Endothelial cell of umbilical vein (primary cell): ENCODE results near the gene NDUFV1.
"Not testable (repeated sequence)": the region's sequence is repeated elsewhere in the genome, so short reads cannot be mapped to it uniquely, and the experiment has no call there.

Experiments
- CTCF ChIP-seq, 2 donors: IDR thresholded peaks; 1 replicate in 1 of 2; 2 replicates in 1 of 2; pipeline ENCODE4 v1.5.1; 2011; ENCODE audit warnings: low read length in 2 of 2, mild to moderate bottlenecking in 2 of 2, moderate library complexity in 2 of 2, control low read depth in 1 of 2, inconsistent platforms in 1 of 2, low read depth in 1 of 2; ENCODE audit not compliant: insufficient read depth in 1 of 2; ENCODE audit errors: extremely low read depth in 1 of 2
- EZH2 ChIP-seq: IDR thresholded peaks from 2 replicates; pipeline ENCODE4 v1.6.1; 2012; ENCODE audit warnings: borderline replicate concordance, low read depth, mild to moderate bottlenecking, moderate library complexity, low read length, inconsistent platforms; ENCODE audit not compliant: severe bottlenecking
- FOS ChIP-seq: IDR thresholded peaks from 2 replicates; pipeline ENCODE4 v1.6.1; 2011; ENCODE audit warnings: mild to moderate bottlenecking, low read length, moderate library complexity, borderline replicate concordance; ENCODE audit not compliant: insufficient read depth
- JUN ChIP-seq: IDR thresholded peaks from 2 replicates; pipeline ENCODE4 v1.6.1; 2011; ENCODE audit warnings: borderline replicate concordance, low read depth; ENCODE audit not compliant: insufficient read length, insufficient read depth
- MAX ChIP-seq: IDR thresholded peaks from 2 replicates; pipeline ENCODE4 v1.6.1; 2011; ENCODE audit not compliant: insufficient read depth, insufficient read length
- MYC ChIP-seq: IDR thresholded peaks from one replicate; pipeline ENCODE4 v1.6.1; 2011; ENCODE audit warnings: mild to moderate bottlenecking, low read depth, low read length
- POLR2A ChIP-seq: IDR thresholded peaks from 2 replicates; pipeline ENCODE4 v1.6.1; 2012; ENCODE audit warnings: low read depth, mild to moderate bottlenecking, control low read depth, low read length
- POLR2AphosphoS5 ChIP-seq: IDR thresholded peaks from 2 replicates; pipeline ENCODE4 v1.6.1; 2012; ENCODE audit warnings: low read depth, mild to moderate bottlenecking, control low read depth, low read length, moderate library complexity; ENCODE audit not compliant: insufficient read depth

DNA sequence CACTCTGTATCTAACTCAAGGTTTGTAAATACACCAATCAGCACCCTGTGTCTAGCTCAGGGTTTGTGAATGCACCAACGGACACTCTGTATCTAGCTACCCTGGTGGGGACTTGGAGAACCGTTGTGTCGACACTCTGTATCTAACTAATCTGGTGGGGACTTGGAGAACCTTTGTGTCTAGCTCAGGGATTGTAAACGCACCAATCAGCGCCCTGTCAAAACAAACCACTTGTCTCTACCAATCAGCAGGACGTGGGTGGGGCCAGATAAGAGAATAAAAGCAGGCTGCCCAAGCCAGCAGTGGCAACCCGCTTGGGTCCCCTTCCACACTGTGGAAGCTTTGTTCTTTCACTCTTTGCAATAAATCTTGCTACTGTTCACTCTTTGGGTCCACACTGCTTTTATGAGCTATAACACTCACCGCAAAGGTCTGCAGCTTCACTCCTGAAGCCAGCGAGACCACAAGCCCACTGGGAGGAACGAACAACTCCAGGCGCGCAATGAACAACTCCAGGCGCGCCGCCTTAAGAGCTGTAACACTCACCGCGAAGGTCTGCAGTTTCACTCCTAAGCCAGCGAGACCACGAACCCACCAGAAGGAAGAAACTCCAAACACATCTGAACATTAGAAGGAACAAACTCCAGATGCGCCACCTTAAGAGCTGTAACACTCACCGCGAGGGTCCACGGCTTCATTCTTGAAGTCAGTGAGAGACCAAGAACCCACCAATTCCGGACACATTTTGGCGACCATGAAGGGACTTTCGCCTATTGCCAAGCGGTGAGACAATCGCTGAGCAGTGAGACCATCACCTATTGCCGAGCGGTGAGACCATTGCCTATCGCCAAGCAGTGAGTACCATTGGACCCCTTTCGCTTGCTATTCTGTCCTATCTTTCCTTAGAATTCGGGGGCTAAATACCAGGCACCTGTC lies 13.2 kb downstream of the NDUFV1 start:
- not testable (repeated sequence) for TF ChIP-seq MAX; CTCF (IDR thresholded peaks at IDR 0.05; ENCODE audit: extremely low read depth in 1 of 2, insufficient read depth in 1 of 2, low read depth in 1 of 2, low read length in 2 of 2); POLR2AphosphoS5; POLR2A; EZH2; MYC; JUN; FOS
